Epidermal melanocyte (primary cell): ENCODE results near the gene HPD.
"Not testable (repeated sequence)": the region's sequence is repeated elsewhere in the genome, so short reads cannot be mapped to it uniquely, and the experiment has no call there.

Experiments
- DNase-seq: peaks from one replicate; pipeline ENCODE4 v3.0.0; 2011; ENCODE audit warnings: low spot score; ENCODE audit not compliant: insufficient read length

The HPD gene

DNA sequence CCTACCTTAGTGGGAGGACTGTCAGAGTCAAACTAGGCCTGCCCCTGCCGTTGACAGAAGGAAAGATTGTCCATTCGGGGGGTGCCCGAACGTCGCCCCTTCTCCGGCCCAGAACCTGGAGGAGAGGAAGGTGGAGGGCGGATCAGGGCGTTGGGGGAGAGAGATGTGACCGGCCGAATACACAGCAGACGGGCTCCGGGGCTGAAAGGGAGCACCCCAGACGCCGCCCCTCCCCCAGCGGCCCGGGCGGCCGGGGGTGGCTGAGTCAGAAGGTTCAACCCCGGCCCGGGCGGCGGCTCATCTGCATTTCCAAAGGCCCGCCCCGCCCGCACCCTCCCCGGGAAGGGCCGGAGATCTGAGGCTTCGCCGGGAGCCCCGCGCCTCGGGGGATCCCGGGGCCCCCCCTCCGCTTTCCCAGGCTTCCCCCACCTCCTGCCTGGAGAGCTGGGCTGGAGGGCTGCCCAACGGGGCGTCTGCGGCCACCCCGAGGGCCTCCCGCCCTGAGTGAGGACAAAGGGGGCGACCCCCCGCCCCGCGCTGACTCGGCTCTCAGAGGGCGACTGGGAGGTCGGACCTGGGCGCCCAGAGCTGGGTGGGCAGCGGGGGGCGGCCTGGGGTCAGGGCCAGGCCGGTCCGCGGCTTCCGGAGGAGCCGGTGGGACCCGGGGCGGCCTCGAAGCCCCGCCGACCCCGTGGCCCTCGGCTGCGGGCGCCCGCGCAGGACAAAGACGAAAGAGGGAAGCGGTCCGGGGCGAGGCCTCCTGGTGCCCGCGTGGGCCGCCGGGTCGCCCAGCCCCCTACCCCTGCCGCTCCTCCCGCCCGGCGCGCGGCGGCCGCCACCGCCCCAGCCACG lies 58.6 kb downstream of the HPD start:
- peak; percentile 88 for DNase-seq

DNA sequence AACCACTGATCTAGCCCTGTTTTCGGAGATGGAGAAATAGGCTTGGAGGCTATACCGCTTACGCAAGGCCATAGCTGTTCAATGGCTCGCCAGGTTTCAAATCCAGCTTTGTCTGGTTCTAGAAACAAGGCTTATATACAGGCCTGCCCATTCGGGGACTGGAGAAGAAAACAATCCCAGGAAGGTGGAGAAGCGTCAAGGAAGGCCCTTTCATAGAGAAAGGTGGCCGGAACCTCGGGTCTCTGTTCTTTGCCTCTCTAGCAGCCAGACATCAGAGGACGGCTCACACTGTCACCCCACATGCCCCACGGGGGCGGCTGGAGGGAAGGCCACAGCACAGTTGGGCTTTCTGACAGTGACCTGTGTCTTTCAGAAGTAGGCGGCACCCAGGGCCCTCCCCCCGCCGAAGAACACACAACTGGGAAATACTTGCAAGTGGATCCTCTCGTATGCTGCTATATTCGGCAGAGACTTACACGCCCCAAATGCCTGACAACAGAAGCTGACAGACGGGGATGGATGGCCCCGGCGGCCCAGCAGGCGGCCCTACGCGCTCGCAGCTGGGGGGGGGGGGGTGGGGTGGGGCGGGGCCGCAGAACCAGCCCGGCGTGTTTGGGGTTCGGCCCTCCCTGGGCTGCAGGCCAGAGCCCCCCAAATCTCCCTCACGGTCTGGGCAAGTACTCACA lies 59.4 kb downstream of the HPD start:
- DNase-seq: peak; percentile 77

DNA sequence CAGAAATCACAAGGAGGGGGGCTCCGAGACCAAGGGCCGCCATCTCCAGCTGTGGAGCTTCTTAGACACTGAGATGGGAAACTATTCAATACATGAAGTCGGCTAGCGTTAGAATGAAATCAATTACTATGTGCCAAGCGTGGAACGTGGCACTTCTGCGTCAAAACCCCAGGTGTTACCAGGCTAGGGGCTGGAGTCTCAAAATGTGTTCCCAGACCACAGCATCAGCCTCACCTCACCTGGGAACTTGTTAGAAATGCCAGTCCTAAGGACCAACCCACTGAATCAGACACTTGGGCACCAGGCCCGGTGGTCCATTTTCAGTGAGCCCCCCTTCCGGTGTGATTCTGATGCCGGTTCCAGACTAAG lies 59.9 kb downstream of the HPD start:
- no peak for DNase-seq

DNA sequence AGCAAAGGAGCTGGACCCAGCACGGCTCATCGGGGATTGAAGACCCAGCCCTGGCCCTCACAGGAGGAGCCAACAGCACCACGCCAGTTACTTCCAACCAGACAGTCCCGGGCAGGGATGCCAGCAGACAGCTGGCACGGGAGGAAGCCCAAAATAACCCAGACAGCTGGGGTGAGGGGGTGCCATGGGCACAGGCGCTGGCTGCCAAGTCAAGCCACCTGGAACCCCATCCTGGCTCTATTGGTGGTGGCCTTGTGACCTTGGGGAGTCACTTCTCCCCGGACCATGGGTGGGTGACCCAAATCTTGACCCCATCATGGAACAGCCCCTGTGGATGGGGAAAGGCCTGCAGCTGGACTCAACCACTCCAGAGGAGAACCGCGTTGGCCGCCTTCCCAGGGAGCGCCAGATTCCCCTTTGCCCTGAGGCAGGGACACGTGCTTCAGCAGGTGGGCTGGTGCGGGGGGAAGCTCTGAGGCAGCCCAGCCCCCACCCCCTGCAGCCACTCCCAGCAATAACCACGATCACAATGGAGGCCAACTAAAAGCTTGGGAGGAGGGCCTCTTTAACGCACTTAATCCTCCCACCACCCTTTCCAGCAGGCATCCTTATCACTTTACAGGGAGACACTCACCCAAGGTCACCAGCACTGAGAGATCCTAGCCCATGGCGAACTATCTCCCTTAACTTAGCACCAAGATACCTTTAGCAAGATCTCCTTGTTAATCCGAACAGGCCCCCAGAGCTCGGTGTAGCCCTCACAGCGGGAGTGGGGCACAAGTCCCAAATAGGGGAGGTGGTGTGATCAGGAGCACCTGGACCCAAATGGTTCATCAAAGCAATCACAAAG lies 60.5 kb downstream of the HPD start:
- DNase-seq: peak; percentile 66

DNA sequence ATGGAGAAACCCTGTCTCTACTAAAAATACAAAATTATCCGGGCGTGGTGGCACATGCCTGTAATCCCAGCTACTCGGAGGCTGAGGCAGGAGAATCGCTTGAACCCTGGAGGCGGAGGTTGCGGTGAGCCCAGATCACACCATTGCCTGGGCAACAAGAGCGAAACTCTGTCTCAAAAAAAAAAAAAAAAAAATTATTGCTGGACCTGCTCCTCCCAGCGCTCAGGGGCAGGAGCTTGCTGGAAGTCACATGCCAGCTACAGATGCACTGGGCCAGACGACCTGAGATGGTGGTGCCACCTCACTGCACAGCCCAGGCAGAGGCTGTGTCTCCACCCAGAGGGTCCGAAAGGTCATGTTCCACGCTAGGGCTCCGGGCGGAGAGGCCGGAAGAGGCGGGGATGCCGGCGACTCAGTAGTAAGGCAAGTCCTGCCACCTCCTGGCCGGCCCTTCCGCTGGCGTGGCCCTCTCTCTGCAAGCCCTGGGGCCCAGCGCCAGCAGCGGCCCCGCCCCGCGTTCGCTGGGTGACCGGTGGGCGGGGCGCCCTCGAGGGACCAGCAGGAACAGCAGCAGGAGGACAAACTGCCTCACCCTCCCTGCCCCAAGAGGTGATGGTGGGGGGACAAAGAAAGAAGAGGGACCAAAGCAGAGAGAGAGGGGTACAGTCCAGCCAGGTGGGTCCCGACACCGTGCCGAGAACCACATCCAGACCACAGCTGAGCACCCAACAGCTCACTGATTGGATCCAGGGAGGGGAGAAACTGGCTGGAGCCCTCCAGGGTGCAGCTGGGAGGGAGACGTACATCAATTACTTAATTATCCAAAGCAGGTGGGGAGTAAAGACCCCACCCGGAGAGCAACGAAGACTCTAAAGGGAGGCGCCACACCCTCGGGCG lies 61.6 kb downstream of the HPD start:
- peak; percentile 91 for DNase-seq

DNA sequence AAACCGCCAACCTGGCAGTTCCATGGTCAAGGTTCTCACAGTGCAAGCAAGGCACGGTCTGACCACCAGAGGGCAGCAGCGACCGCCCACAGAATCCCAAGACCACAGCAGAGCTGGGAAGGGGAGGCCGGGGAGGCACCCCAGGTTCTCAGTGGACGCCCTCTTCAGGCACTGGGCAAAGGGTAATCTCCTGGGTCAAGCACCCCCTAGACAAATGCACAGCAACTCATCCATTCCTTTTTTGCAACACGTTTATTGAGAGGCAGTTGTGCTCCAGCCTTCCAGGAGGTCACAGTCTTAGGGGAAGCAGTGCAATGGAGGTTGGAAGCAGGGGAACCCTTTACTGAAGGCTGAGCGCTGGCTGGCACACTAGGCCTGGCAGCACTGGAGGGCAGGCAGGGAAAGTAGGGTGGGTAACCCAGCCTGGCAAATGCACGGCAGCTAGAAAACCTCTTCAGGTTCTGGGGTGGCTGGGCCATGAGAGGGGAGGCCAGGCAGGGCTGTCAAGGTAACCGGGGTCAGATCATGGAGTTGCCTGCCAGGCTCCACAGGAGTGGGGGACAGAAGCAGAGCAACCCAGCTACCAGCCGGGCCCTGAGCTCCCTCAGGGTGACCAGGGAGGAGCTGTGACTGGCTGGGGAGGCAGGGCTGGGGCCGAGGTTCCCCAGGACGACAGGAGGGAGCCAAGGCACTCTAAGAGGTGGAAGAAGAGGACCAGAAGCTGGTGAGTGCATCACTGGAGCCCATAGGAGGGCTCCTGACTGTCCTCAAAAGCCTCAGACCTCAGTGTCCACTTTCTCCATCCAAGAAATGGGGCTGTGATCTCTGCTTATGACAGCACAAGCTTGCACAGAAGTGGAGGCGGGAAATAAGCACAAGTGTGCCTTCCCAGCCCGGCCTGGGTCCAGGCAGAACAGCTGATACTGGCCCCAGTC lies 63.4 kb downstream of the HPD start:
- peak; percentile 88 for DNase-seq

DNA sequence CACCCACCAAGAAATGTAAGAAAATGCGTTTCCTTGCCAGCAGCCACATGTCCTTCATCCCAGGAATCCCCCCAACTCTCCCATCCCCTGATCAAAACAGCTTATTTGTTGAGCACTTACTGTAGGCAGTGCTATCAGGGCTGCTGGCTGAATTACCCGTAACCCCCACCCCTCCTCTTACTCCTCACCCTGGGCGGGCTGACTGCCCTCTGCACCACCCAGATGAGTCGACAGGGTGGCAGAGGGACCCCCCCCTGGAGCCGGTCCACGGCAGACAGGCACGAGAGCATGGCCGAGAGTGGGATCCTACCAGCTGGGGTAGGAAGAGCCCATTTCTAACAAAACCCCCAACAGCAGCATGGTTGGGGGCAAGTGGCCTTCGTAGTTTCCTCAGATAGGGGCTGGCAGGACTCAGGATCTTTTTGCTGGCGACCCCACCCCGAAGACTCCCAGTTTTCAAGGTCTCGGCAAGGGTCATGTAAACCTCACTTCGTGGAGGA lies 64.1 kb downstream of the HPD start:
- no peak for DNase-seq

DNA sequence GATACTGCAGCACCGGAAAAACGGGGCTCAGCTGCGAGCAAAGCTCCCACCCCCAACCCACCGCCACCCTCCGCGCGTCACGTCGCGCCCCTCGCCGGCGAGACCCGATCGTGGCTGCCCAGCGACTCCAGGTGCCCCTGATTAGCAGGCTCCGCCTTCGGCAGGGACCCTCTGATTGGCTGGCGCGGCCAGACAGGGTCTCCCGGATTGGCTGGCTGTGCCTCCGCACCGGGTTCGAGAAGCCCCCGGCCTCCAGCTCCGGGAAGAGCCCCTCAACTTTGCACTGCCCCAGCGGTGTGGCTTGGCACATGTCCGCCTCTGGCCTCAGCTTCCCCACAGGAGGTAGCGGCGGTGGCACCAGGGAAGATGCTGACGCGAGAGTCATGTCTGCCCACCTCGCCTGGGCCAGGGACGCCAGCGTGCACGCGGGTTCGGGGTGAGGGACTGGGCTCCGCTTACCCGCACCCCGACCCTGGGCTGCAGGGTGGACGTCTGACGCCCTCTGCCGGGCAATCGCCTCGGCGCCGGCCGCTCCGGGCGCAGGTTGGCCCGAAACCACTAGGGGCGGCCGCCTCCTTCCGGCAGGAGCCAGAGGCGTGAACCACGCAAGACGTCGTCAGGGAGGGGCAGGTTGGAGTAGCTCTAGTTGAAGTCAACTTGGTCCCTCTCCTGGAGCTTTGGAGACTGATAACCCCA lies 64.7 kb downstream of the HPD start:
- DNase-seq: peak; percentile 87

DNA sequence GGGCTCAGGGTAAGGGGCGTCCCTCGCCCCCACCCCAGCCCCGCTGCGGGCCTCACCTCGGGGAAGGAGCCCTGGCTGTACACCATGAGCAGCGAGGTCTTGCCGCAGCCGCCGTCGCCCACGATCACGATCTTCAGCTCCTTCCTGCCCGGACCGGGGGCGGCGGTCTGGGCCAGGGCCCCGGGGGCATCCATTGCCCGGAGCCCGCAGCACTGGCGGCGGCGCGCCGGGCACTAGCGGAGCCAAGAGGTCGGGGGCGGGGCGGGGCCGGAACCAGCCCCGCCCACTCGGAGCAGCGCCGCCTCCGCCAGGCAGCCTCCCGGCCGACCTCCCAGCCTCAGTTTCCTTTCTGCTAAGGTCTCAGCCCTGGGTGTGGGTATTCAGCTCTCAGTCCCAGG lies 65.2 kb downstream of the HPD start, which contains the start of gene RHOF:
RHOF (minus strand) TSS at position 249 of the 398 bp plus-strand sequence; CDS start at position 194, 55 bp downstream.
- DNase-seq: no peak

DNA sequence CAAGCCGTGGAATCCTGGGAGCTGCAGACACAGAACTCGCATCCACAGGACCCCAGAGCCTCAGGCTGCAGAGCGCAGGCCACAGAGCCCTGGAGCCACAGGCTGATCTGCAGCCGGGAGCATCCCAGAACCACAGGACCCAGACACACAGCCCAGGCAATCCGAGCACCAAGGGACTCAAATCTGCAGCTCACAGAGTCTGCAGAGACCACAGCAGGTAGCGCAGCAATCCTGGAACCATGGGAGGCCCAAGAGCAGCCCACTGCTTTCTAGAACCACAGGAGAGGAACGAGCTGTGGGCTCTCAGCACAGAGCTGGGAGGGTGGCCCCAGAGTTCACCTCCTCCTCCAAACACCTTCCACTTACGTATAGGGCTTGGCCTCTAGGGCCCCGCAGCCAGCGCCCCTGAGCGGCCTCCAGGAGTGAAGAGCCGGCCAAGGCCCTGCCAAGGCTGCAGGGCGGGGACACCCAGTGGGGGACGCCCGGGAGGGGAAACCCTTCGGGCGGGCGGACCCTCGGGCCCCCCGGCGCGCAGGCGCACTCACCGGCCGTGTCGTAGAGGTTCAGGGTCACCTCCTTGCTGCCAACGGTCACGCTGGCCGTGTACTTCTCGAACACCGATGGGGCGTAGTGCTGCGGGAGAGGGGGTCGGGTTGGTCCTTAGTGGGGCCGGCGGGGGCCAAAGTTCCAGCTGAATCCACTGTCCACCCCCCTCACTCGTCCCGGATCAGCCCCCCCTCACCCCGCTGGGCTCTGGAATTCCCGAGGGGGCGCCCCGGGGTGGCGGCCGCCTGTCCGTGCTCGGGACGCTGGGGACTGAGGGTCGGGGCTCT lies 65.8 kb downstream of the HPD start:
- no peak for DNase-seq

DNA sequence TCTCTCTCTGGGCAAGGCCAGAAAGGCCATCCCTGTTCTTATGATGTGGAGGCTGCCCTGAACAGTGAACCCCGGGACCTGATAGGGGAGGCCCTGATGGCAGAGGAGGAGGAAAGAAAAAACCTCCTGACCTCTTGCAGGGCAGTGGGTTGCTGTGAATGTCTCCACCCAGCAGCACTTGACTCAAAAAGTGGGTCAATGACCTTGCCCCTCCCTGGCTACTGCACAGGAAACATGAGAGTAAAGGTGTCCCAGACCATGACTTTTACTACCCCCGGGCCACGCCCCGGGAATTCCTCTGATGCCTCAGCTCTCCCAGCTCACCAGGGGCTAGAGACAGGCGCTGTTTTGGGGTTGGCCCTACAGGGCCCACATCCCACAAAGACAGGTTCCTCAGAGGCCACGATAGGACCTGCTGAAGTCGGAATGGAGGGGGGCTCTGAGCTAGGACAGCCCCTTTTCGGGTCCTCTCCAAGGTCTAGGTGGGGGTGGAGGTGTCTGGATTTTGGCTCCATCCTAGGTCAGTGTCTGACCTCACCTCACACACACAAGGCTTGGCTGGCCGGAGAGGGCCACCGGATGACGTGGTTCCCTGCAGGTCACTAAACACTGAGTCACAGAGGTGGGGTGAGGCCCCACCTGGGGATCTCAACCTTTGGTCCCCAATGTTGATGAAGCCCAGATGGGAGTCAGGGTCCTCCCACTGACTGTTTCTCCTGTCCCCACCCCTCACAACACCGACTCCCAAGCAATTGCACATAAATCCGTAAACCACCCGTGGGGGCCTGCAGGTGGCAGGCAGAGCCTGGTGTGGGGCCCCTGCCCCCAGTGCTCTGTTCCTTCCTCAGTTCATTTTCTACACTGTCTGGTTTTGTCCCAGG lies 66.7 kb downstream of the HPD start:
- DNase-seq: no peak

DNA sequence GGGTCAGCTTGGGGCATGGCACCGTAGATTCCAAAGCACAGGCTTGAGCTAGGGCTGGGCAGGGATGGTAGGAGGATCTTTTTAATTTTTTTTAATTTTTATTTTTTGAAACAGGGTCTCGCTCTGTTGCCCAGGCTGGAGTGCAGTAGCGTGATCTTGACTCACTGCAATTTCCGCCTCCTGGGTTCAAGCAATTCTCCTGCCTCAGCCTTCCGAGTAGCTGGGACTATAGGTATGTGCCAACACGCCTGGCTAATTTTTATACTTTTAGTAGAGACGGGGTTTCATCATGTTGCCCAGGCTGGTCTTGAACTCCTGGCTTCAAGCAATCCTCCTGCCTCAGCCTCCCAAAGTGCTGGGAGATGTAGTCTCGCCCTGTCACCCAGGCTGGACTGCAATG lies 67.9 kb downstream of the HPD start:
- DNase-seq: not testable (repeated sequence)

DNA sequence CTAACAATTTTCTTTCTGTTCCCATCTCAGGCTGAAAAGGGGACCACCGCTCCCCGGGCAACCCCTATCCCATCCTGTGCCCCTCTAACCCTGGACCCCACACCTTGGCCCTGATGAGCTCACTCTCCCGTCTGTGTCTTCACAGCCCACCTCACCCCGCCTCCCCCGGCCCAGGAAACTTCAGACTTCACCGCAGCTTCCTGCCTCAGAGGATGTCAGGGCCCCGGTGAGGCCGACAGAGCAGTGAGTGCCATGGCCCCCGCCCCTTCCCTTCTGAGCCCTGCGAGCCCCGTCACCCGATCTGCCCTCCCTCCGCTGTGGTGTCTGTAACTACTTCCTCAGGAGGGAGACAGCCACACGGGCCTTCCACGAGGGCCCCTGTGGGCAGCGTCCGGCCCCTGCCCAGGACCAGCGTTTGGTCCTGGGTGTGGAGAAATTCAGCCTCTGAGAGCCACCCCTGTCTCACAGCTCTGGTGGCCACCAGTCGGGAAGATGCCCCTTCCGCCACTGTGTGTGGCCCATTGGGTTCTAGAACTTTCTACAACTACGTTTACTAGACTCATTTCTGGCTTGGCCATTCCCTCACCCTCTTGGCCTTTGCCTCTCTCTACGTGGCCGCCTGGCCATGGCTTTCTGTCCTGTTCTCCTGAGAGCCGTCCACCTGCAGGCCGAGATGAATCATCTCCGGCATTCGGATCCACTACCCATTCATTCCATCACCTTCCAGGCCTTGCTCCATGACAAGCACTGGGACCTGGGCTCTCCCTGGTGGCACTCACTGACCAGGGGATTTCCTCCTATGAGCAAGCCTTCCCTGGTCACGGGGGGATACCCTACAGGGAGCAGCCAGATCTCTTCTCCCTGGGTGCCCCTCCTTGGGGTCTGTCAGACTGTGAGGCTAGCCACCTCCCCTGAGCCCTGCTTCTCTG lies 68.6 kb downstream of the HPD start:
- no peak for DNase-seq
